ENCODE results near the gene CDH4.
A peak's percentile ranks its signal among the peaks of the same experiment; 100 is the strongest.

CDH4 gene

GRCh38 chr20:61718361-61719005 lies 466.4 kb downstream of the CDH4 start:
- DNase-seq (ENCODE audit: low read depth) = no peak
- TF ChIP-seq CTCF (IDR thresholded peaks at IDR 0.05; ENCODE audit: control insufficient read depth, extremely low read depth, insufficient read depth) = no peak
- H3K4me3 ChIP-seq (ENCODE audit: low read depth, low read length) = no peak overlapping the region

GRCh38 chr20:61719691-61720347 lies 467.8 kb downstream of the CDH4 start:
- no peak overlapping the region for H3K4me3 ChIP-seq (ENCODE audit: low read depth, low read length)
- TF ChIP-seq CTCF (IDR thresholded peaks at IDR 0.05; ENCODE audit: control insufficient read depth, extremely low read depth, insufficient read depth) = no peak
- no peak for DNase-seq (ENCODE audit: low read depth)

GRCh38 chr20:61720348-61720696 lies 468.3 kb downstream of the CDH4 start:
- H3K4me3 ChIP-seq (ENCODE audit: low read depth, low read length) = no peak overlapping the region
- TF ChIP-seq CTCF (IDR thresholded peaks at IDR 0.05; ENCODE audit: control insufficient read depth, extremely low read depth, insufficient read depth) = no peak
- DNase-seq (ENCODE audit: low read depth) = no peak

GRCh38 chr20:61722146-61722678 lies 470.2 kb downstream of the CDH4 start:
- no peak overlapping the region for H3K4me3 ChIP-seq (ENCODE audit: low read depth, low read length)
- no peak for TF ChIP-seq CTCF (IDR thresholded peaks at IDR 0.05; ENCODE audit: control insufficient read depth, extremely low read depth, insufficient read depth)
- peak; percentile 21 for DNase-seq (ENCODE audit: low read depth)

- TF ChIP-seq CTCF (IDR thresholded peaks at IDR 0.05; ENCODE audit: control insufficient read depth, extremely low read depth, insufficient read depth) = no peak
- no peak overlapping the region for H3K4me3 ChIP-seq (ENCODE audit: low read depth, low read length)
- DNase-seq (ENCODE audit: low read depth) = peak; percentile 46
Observed at GRCh38 chr20:61723529-61724257, 471.6 kb downstream of the CDH4 start.

GRCh38 chr20:61724376-61724775 lies 472.3 kb downstream of the CDH4 start:
- TF ChIP-seq CTCF (IDR thresholded peaks at IDR 0.05; ENCODE audit: control insufficient read depth, extremely low read depth, insufficient read depth) = no peak

More at GRCh38 chr20:61724376-61724775, 472.3 kb downstream of the CDH4 start:
- no peak for DNase-seq (ENCODE audit: low read depth)
- H3K4me3 ChIP-seq (ENCODE audit: low read depth, low read length) = no peak overlapping the region

Data from LNCaP clone FGC (cell line).